IMR-90 (cell line): ENCODE results near the gene DUSP9. TPM values are rescaled to one million over a fixed set of nuclear protein-coding genes. Genes with fewer than 3 reads are reported as not detected.

Experiments used
- ATAC-seq: fragments of 200-7000 bp; cut with Tn5 transposase; 2 replicates; pipeline ENCODE4 v1.9.1; 2020; ENCODE audit warnings: low read depth, mild to moderate bottlenecking, moderate library complexity
- BruUV-seq: library from RNA; stranded (reverse); fragments of 400-500 nt; replicated peaks from 2 replicates; lab custom pipeline; 2021; lab: Mats Ljungman, UMichigan
- CTCF ChIA-PET: fragments of 300-600 bp; formaldehyde crosslinking; extraction: SDS; loops from one replicate; lab custom pipeline; 2021; ENCODE audit warnings: antibody characterized with exemption; lab: Yijun Ruan, JAX
- POLR2A ChIA-PET: fragments of 300-600 bp; sonication (Branson Sonifier 250); formaldehyde crosslinking; loops from one replicate; lab custom pipeline; 2022; ENCODE audit warnings: antibody characterized with exemption; ENCODE audit not compliant: unreplicated experiment; lab: Charles Lee
- DNase-seq: peaks from one replicate; pipeline ENCODE4 v3.0.0; 2013
- H2AFZ ChIP-seq: replicated peaks from 2 replicates; pipeline ENCODE3; 2013; ENCODE audit warnings: low read length, mild to moderate bottlenecking; ENCODE audit not compliant: poor library complexity
- H2AK5ac ChIP-seq: 2 replicates; pipeline ENCODE4 v1.6.1; 2013; ENCODE audit warnings: low read depth, low read length, inconsistent platforms
- H2AK9ac ChIP-seq: replicated peaks from 2 replicates; pipeline ENCODE3; 2013; ENCODE audit warnings: mild to moderate bottlenecking, low read depth, low read length, moderate library complexity; ENCODE audit not compliant: poor library complexity
- H2BK120ac ChIP-seq: 2 replicates; pipeline ENCODE4 v1.6.1; 2013; ENCODE audit warnings: low read depth, low read length, inconsistent platforms
- H2BK15ac ChIP-seq: 3 replicates; pipeline ENCODE4 v1.6.1; 2013; ENCODE audit warnings: low read depth, low read length, inconsistent platforms
- H2BK20ac ChIP-seq: 2 replicates; pipeline ENCODE4 v1.6.1; 2013; ENCODE audit warnings: low read depth, mild to moderate bottlenecking, inconsistent platforms, low read length, moderate library complexity
- H2BK5ac ChIP-seq: 2 replicates; pipeline ENCODE4 v1.6.1; 2013; ENCODE audit warnings: mild to moderate bottlenecking, low read depth, low read length, inconsistent platforms; ENCODE audit not compliant: poor library complexity, severe bottlenecking
- H3K14ac ChIP-seq: replicated peaks from 2 replicates; pipeline ENCODE4 v1.6.1; 2013; ENCODE audit warnings: low read depth, low read length, inconsistent platforms
- H3K18ac ChIP-seq: 2 replicates; pipeline ENCODE4 v1.6.1; 2013; ENCODE audit warnings: low read depth, low read length, control low read depth
- H3K23ac ChIP-seq: 2 replicates; pipeline ENCODE4 v1.6.1; 2013; ENCODE audit warnings: low read depth, low read length, inconsistent platforms
- H3K27ac ChIP-seq: 2 replicates; pipeline ENCODE4 v1.5.1; 2013; ENCODE audit warnings: mild to moderate bottlenecking, control low read depth, low read length; ENCODE audit not compliant: insufficient read depth
- H3K27me3 ChIP-seq: 2 replicates; pipeline ENCODE4 v1.6.1; 2013; ENCODE audit warnings: low read length; ENCODE audit not compliant: control insufficient read depth, insufficient read depth
- H3K36me3 ChIP-seq: 2 replicates; pipeline ENCODE4 v1.6.1; 2013; ENCODE audit warnings: low read length, mixed read lengths; ENCODE audit not compliant: control insufficient read depth, insufficient read depth
- H3K4ac ChIP-seq: 2 replicates; pipeline ENCODE4 v1.6.1; 2013; ENCODE audit warnings: low read depth, low read length, inconsistent platforms
- H3K4me1 ChIP-seq: 2 replicates; pipeline ENCODE4 v1.6.1; 2013; ENCODE audit warnings: low read length, mixed read lengths; ENCODE audit not compliant: control insufficient read depth, insufficient read depth
- H3K4me2 ChIP-seq: 2 replicates; pipeline ENCODE4 v1.6.1; 2013; ENCODE audit warnings: low read depth, mild to moderate bottlenecking, control low read depth, low read length, moderate library complexity
- H3K4me3 ChIP-seq: 2 replicates; pipeline ENCODE4 v1.5.1; 2013; ENCODE audit warnings: low read depth, mild to moderate bottlenecking, control low read depth, low read length, moderate library complexity; ENCODE audit not compliant: insufficient read depth
- H3K56ac ChIP-seq: 2 replicates; pipeline ENCODE4 v1.6.1; 2013; ENCODE audit warnings: low read length, inconsistent platforms; ENCODE audit not compliant: insufficient read depth; ENCODE audit errors: extremely low read depth
- H3K79me1 ChIP-seq, 2 experiments: 2 replicates each; pipeline ENCODE4 v1.6.1; 2013; ENCODE audit warnings: low read length in 2 of 2, inconsistent platforms in 1 of 2, low read depth in 1 of 2
- H3K9ac ChIP-seq: 2 replicates; pipeline ENCODE4 v1.6.1; 2013; ENCODE audit warnings: low read depth, low read length, control low read depth
- H3K9me1 ChIP-seq: 2 replicates; pipeline ENCODE4 v1.6.1; 2013; ENCODE audit warnings: low read length, inconsistent platforms; ENCODE audit not compliant: insufficient read depth
- H3K9me3 ChIP-seq: 2 replicates; pipeline ENCODE4 v1.6.1; 2013; ENCODE audit warnings: low read length; ENCODE audit not compliant: control insufficient read depth, insufficient read depth
- H4K20me1 ChIP-seq: 2 replicates; pipeline ENCODE4 v1.6.1; 2013; ENCODE audit warnings: low read length, inconsistent platforms; ENCODE audit not compliant: insufficient read depth
- H4K5ac ChIP-seq: 2 replicates; pipeline ENCODE4 v1.6.1; 2013; ENCODE audit warnings: mild to moderate bottlenecking, low read depth, low read length, control low read depth
- H4K8ac ChIP-seq, 2 experiments: 2 replicates each; pipeline ENCODE4 v1.6.1; 2013; ENCODE audit warnings: low read depth in 2 of 2, low read length in 2 of 2, control low read depth in 1 of 2, inconsistent platforms in 1 of 2
- H4K91ac ChIP-seq: 2 replicates; pipeline ENCODE4 v1.6.1; 2013; ENCODE audit warnings: low read depth, low read length, inconsistent platforms; ENCODE audit not compliant: insufficient read depth
- BHLHE40 ChIP-seq: fragments of 150-350 bp; IDR thresholded peaks from 2 replicates; pipeline ENCODE4 v1.6.1; 2016; ENCODE audit warnings: mild to moderate bottlenecking, low read depth, low read length
- CEBPB ChIP-seq: IDR thresholded peaks from 2 replicates; pipeline ENCODE4 v1.6.1; 2012; ENCODE audit warnings: low read depth, low read length, improper control_type of control experiment
- CHD1 ChIP-seq: IDR thresholded peaks from 2 replicates; pipeline ENCODE4 v1.6.1; 2012; ENCODE audit warnings: low read depth, low read length, improper control_type of control experiment
- CTCF ChIP-seq: conservative IDR thresholded peaks from 2 replicates; pipeline ENCODE4 v1.5.1; 2012; ENCODE audit warnings: mild to moderate bottlenecking, low read depth, low read length, improper control_type of control experiment
- ELK1 ChIP-seq: fragments of 150-350 bp; IDR thresholded peaks from 2 replicates; pipeline ENCODE4 v1.6.1; 2016; ENCODE audit warnings: low read depth, mild to moderate bottlenecking, low read length, moderate library complexity, borderline replicate concordance
- FOS ChIP-seq: fragments of 150-350 bp; IDR thresholded peaks from 2 replicates; pipeline ENCODE4 v1.6.1; 2016; ENCODE audit warnings: low read depth, low read length
- MAFK ChIP-seq: IDR thresholded peaks from 2 replicates; pipeline ENCODE4 v1.6.1; 2012; ENCODE audit warnings: low read depth, low read length, improper control_type of control experiment
- MAZ ChIP-seq: IDR thresholded peaks from 2 replicates; pipeline ENCODE4 v1.6.1; 2012; ENCODE audit warnings: low read depth, mild to moderate bottlenecking, low read length, improper control_type of control experiment, moderate library complexity, borderline replicate concordance
- MXI1 ChIP-seq: IDR thresholded peaks from 2 replicates; pipeline ENCODE4 v1.6.1; 2012; ENCODE audit warnings: low read depth, mild to moderate bottlenecking, low read length, moderate library complexity, borderline replicate concordance
- NFE2L2 ChIP-seq: fragments of 150-350 bp; IDR thresholded peaks from 2 replicates; pipeline ENCODE4 v1.6.1; 2016; ENCODE audit warnings: low read depth, mild to moderate bottlenecking, low read length
- POLR2A ChIP-seq: IDR thresholded peaks from 2 replicates; pipeline ENCODE4 v1.6.1; 2012; ENCODE audit warnings: mild to moderate bottlenecking, low read depth, low read length
- RAD21 ChIP-seq: IDR thresholded peaks from 2 replicates; pipeline ENCODE4 v1.6.1; 2012; ENCODE audit warnings: low read length, improper control_type of control experiment
- RCOR1 ChIP-seq: IDR thresholded peaks from 2 replicates; pipeline ENCODE4 v1.6.1; 2012; ENCODE audit warnings: mild to moderate bottlenecking, low read length, improper control_type of control experiment; ENCODE audit not compliant: insufficient replicate concordance
- RFX5 ChIP-seq: IDR thresholded peaks from 2 replicates; pipeline ENCODE4 v1.8.0; 2012; ENCODE audit warnings: low read depth, mild to moderate bottlenecking, low read length, moderate library complexity
- SMC3 ChIP-seq: fragments of 150-350 bp; IDR thresholded peaks from 2 replicates; pipeline ENCODE4 v1.6.1; 2016; ENCODE audit warnings: low read depth, mild to moderate bottlenecking, antibody characterized with exemption, low read length, moderate library complexity
- USF2 ChIP-seq: fragments of 150-350 bp; IDR thresholded peaks from 2 replicates; pipeline ENCODE4 v1.6.1; 2017; ENCODE audit warnings: mild to moderate bottlenecking, antibody characterized with exemption, low read length, low read depth
- WGBS, 2 experiments: methylation state at CpG; one replicate each; pipeline versions ENCODE4 v1.1.5 to v1.1.7; 2013; ENCODE audit warnings: missing lambda C conversion rate in 2 of 2; ENCODE audit not compliant: insufficient read length in 1 of 2; ENCODE audit errors: extremely low coverage in 2 of 2; 5-methylcytosine and 5-hydroxymethylcytosine counted together
- dilution Hi-C: fragments of 300-500 bp; cut with HindIII; formaldehyde crosslinking; loops from one replicate; pipeline ENCODE4 v1.14.3; 2018; ENCODE audit warnings: low sequenced_read_pairs; ENCODE audit not compliant: unreplicated experiment
- in situ Hi-C: fragments of 300-500 bp; cut with MboI; formaldehyde crosslinking; loops from 3 replicates; pipeline ENCODE4 v1.14.3; 2019; ENCODE audit warnings: low sequenced_read_pairs, inconsistent platforms, mixed read lengths
- intact Hi-C: fragments of 100-400 bp; cut with micrococcal nuclease; formaldehyde crosslinking; loops from 2 replicates; pipeline ENCODE4 v1.10.0; 2022
- polyA plus RNA-seq, 3 experiments: library from polyadenylated mRNA; depleted of rRNA; stranded (reverse); fragments of >200 nt; gene quantifications; 2 replicates each; pipeline ENCODE4 v1.2.3, GENCODE V29; 2012; ENCODE audit warnings: low replicate concordance in 1 of 3
- total RNA-seq: library from RNA; depleted of rRNA; stranded (reverse); fragments of >200 nt; gene quantifications from 2 replicates; pipeline ENCODE4 v1.2.3, GENCODE V29; 2012

Gene DUSP9
- total and polyA plus RNA-seq, 2 of the 4 experiments (the other 2 are of a cell fraction): under 0.01 to 0.09 TPM

- Histone ChIP-seq H3K27ac (no peak overlapping the region), H3K36me3 (peaks cover 6% of the 10 kb centered on the region; the same call in 1 of the 2 replicates), H3K56ac (no peak overlapping the region), H3K9ac (no peak overlapping the region), H4K91ac (no peak overlapping the region), H4K20me1 (no peaks in the 10 kb centered on the region), H3K4me3 (no peak overlapping the region), H2BK20ac (no peak overlapping the region), H3K4ac (no peak overlapping the region), H3K4me1 (no peaks in the 10 kb centered on the region), H2BK120ac (no peak overlapping the region), H4K8ac (no peak overlapping the region), H2AK5ac (no peak overlapping the region), H2BK5ac (no peak overlapping the region), H3K18ac (no peak overlapping the region), H3K79me1 (no peaks in the 10 kb centered on the region), H2BK15ac (no peak overlapping the region), H3K23ac (no peak overlapping the region), H3K9me3 (no peaks in the 10 kb centered on the region), H3K4me2 (no peak overlapping the region), H3K9me1 (no peaks in the 10 kb centered on the region), H4K5ac (no peak overlapping the region), H3K27me3 (no peaks in the 10 kb centered on the region), H2AFZ (no peak overlapping the region), H3K14ac (no peak overlapping the region), H2AK9ac (no peak overlapping the region)
- DNase-seq (no peak), ATAC-seq (no peak)
- TF ChIP-seq POLR2A (no peak), RFX5 (no peak), CEBPB (no peak), NFE2L2 (no peak), FOS (no peak), MAFK (no peak), MAZ (no peak), RCOR1 (no peak), USF2 (no peak), BHLHE40 (no peak), ELK1 (no peak), MXI1 (no peak), SMC3 (no peak), CTCF (no peak), RAD21 (no peak), CHD1 (no peak)
- TSS peak; percentile 68 for BruUV-seq
- 77% methylated on average over 5 of the region's 15 CpGs; no CpG with 5 or more reads in 1 of the 2 experiments for WGBS, 2 experiments
- ChIA-PET POLR2A (no interaction called here), CTCF (no interaction called here)
- intact Hi-C loops (no loop called here), in situ Hi-C loops (no loop called here), dilution Hi-C loops (no loop called here)
Observed at GRCh38 chrX:153696100-153696499, 49.1 kb downstream of the DUSP9 start.
